Measurements from ENCODE around the gene MT1E. TPM values are rescaled to one million over a fixed set of nuclear protein-coding genes. Genes with fewer than 3 reads are reported as not detected.

MT1E gene
- total and polyA plus RNA-seq, 2 of the 13 experiments (the other 11 are each of a cell fraction or from before 2014, with no cell fraction given), result 110 to 1,072 TPM

DNA sequence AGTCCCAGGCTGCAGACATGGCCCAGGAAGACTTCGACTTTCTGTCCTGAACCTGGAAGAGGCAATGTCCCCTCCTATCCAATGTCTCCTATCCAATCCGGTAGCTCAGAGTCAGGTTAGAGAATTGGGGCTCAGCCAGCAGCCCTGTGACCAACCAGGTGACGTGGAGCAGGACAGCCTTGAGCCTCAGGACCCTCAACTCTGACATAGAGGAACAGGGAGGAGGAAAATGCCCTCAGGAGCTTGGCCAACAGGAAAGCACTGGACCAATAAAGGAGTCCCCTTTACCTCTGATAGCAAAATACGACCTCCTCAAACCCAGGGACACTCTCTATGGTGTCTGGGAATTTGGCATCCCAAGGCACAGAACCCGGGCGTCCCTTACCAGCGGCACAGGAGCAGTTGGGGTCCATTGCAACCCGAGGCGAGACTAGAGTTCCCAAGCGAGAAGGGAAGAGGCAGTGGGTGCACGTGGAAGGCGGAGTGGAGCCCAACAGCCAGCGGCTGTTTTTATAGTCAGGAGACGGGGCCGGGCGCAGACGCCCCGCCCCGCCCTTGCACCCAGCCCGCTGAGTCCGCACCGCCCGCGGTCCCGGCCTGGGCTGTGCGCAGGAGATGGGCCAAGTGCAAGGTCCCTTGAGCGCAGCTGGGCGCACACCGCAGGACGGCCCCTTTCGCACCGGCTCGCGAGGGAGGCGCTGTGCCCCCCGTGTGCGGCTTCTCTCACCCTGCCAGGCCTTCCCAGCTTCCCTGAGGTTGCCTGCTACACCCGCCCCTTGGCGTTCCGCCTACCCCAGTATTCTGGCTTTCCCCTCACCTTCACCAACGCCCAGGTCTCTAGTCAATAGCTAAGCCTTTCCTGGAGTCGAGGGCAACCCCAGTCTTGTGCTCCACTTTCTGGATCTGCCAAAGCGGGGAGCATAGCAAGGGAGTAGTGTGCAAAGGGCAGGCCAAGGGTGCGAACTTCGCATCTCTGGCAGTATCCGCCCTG, 42.3 kb downstream of the MT1E start, which contains the start of gene MT1G (continued):
- 0 out of 2 replicates have a peak, but pooled peaks have one; percentile 44 for TF ChIP-seq KMT2A (CRISPR knock-in tag; IDR thresholded peaks at IDR 0.05)
- 0 out of 2 replicates have a peak, but pooled peaks have one; percentile 25 for TF ChIP-seq ETV5 (CRISPR knock-in tag; IDR thresholded peaks at IDR 0.05; ENCODE audit: borderline replicate concordance)
- no peak for TF ChIP-seq CCDC6 (CRISPR knock-in tag; IDR thresholded peaks at IDR 0.05)
- peak; percentile 50 for TF ChIP-seq NRL (CRISPR knock-in tag; IDR thresholded peaks at IDR 0.05; ENCODE audit: borderline replicate concordance)
- TF ChIP-seq, protein P1, sequence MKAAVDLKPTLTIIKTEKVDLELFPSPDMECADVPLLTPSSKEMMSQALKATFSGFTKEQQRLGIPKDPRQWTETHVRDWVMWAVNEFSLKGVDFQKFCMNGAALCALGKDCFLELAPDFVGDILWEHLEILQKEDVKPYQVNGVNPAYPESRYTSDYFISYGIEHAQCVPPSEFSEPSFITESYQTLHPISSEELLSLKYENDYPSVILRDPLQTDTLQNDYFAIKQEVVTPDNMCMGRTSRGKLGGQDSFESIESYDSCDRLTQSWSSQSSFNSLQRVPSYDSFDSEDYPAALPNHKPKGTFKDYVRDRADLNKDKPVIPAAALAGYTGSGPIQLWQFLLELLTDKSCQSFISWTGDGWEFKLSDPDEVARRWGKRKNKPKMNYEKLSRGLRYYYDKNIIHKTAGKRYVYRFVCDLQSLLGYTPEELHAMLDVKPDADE (CRISPR knock-in tag; IDR thresholded peaks at IDR 0.05), result no peak
- TF ChIP-seq, protein P2, sequence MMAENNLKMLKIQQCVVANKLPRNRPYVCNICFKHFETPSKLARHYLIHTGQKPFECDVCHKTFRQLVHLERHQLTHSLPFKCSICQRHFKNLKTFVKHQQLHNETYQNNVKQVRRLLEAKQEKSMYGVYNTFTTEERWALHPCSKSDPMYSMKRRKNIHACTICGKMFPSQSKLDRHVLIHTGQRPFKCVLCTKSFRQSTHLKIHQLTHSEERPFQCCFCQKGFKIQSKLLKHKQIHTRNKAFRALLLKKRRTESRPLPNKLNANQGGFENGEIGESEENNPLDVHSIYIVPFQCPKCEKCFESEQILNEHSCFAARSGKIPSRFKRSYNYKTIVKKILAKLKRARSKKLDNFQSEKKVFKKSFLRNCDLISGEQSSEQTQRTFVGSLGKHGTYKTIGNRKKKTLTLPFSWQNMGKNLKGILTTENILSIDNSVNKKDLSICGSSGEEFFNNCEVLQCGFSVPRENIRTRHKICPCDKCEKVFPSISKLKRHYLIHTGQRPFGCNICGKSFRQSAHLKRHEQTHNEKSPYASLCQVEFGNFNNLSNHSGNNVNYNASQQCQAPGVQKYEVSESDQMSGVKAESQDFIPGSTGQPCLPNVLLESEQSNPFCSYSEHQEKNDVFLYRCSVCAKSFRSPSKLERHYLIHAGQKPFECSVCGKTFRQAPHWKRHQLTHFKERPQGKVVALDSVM (CRISPR knock-in tag; IDR thresholded peaks at IDR 0.05), result no peak
- no peak for TF ChIP-seq TCF7 (IDR thresholded peaks at IDR 0.05; ENCODE audit: low read depth)
- TF ChIP-seq ZNF33A (CRISPR knock-in tag; IDR thresholded peaks at IDR 0.05; ENCODE audit: borderline replicate concordance), result no peak
- TF ChIP-seq KAT2B (IDR thresholded peaks at IDR 0.05; ENCODE audit: borderline replicate concordance, low read depth, low read length), result no peak
- no peak for TF ChIP-seq HHEX (CRISPR knock-in tag; IDR thresholded peaks at IDR 0.05)
- no peak for TF ChIP-seq JUNB (CRISPR knock-in tag; IDR thresholded peaks at IDR 0.05; ENCODE audit: borderline replicate concordance)
- TF ChIP-seq RFX3 (CRISPR knock-in tag; IDR thresholded peaks at IDR 0.05), result no peak
- TF ChIP-seq ZMYM2 (CRISPR knock-in tag; IDR thresholded peaks at IDR 0.05), result no peak
- TF ChIP-seq RORA (CRISPR knock-in tag; IDR thresholded peaks at IDR 0.05), result no peak
- TF ChIP-seq ZNF710 (CRISPR knock-in tag; IDR thresholded peaks at IDR 0.05; ENCODE audit: borderline replicate concordance), result no peak
- no peak for TF ChIP-seq HMG20B (CRISPR knock-in tag; conservative IDR thresholded peaks at IDR 0.05)
- TF ChIP-seq ZNF737 (CRISPR knock-in tag; IDR thresholded peaks at IDR 0.05; ENCODE audit: borderline replicate concordance), result no peak
- peak; percentile 75; the same call in 1 of the 2 replicates for TF ChIP-seq ZSCAN29 (CRISPR knock-in tag; conservative IDR thresholded peaks at IDR 0.05)
- TF ChIP-seq SETDB1 (CRISPR knock-in tag; IDR thresholded peaks at IDR 0.05; ENCODE audit: borderline replicate concordance), result no peak
- TF ChIP-seq KLF13 (CRISPR knock-in tag; IDR thresholded peaks at IDR 0.05), result no peak
- TF ChIP-seq SP140L (CRISPR knock-in tag; IDR thresholded peaks at IDR 0.05; ENCODE audit: borderline replicate concordance), result no peak
- TF ChIP-seq RXRB (CRISPR knock-in tag; IDR thresholded peaks at IDR 0.05; ENCODE audit: borderline replicate concordance), result peak; percentile 35; the same call in 1 of the 2 replicates
- no peak for TF ChIP-seq ZFP41 (CRISPR knock-in tag; IDR thresholded peaks at IDR 0.05; ENCODE audit: borderline replicate concordance)
- no peak for TF ChIP-seq ZNF326 (CRISPR knock-in tag; IDR thresholded peaks at IDR 0.05; ENCODE audit: borderline replicate concordance)
- no peak for TF ChIP-seq TCF12 (IDR thresholded peaks at IDR 0.05)
- TF ChIP-seq TCF12 (CRISPR knock-in tag; IDR thresholded peaks at IDR 0.05), result no peak

Measured in HepG2 (cell line).